Hepatocyte (in vitro differentiated cells): ENCODE measurements around the gene FBXO47.

Source experiments
- CTCF ChIP-seq: fragments of 200-600 bp; sonication (generic); IDR thresholded peaks from 2 replicates; pipeline ENCODE4 v1.5.1; 2016; ENCODE audit warnings: antibody characterized with exemption, mild to moderate bottlenecking; ENCODE audit not compliant: poor library complexity
- EZH2 ChIP-seq: fragments of 200-600 bp; sonication (generic); IDR thresholded peaks from 2 replicates; pipeline ENCODE4 v1.6.1; 2016; ENCODE audit warnings: antibody characterized with exemption, mild to moderate bottlenecking, borderline replicate concordance
- EZH2phosphoT487 ChIP-seq: fragments of 200-600 bp; sonication (generic); IDR thresholded peaks from one replicate; pipeline ENCODE4 v1.6.1; 2018; ENCODE audit warnings: antibody characterized with exemption, mild to moderate bottlenecking, low read depth, moderate library complexity; ENCODE audit not compliant: unreplicated experiment, severe bottlenecking

GRCh38 chr17:38906460-38907228 is 60.6 kb downstream of the FBXO47 start:
- TF ChIP-seq CTCF = no peak
- no peak for TF ChIP-seq EZH2
- TF ChIP-seq EZH2phosphoT487 = no peak
